ENCODE measurements around the gene TNIP3.

GRCh38 chr4:121208244-121209007 is 44.3 kb upstream of the TNIP3 start:
- TF ChIP-seq POLR2AphosphoS5 (IDR thresholded peaks at IDR 0.05; ENCODE audit: low read depth, low read length): no peak
- no peak for TF ChIP-seq CTCF (IDR thresholded peaks at IDR 0.05)
- TF ChIP-seq REST (IDR thresholded peaks at IDR 0.05; ENCODE audit: insufficient read depth in 1 of 2, low read depth in 2 of 2, low read length in 1 of 2): no peak
- no peak for TF ChIP-seq TCF7L2 (IDR thresholded peaks at IDR 0.05; ENCODE audit: low read depth, low read length)
- TF ChIP-seq SIN3A (IDR thresholded peaks at IDR 0.05; ENCODE audit: borderline replicate concordance, insufficient read depth, low read depth, low read length): no peak
